H1 (cell line): ENCODE results near the gene DAPK2. TPM values are rescaled to one million over a fixed set of nuclear protein-coding genes. Genes with fewer than 3 reads are reported as not detected.

Experiments used
- HDAC2 ChIP-seq, 2 experiments: fragments of 300-600 bp in 1 of 2; sonication (generic) in 1 of 2; IDR thresholded peaks; 2 replicates each; pipeline ENCODE4 v1.6.1; 2011 to 2012; ENCODE audit warnings: low read depth in 2 of 2, low read length in 2 of 2, mild to moderate bottlenecking in 2 of 2, moderate library complexity in 2 of 2, borderline replicate concordance in 1 of 2, inconsistent platforms in 1 of 2
- PHF8 ChIP-seq: fragments of 200-600 bp; sonication (generic); conservative IDR thresholded peaks from 2 replicates; pipeline ENCODE4 v1.7.1; 2012; ENCODE audit warnings: low read depth, mild to moderate bottlenecking, inconsistent platforms, low read length, moderate library complexity
- RNF2 ChIP-seq: fragments of 200-900, 300-1000 bp; sonication (generic); IDR thresholded peaks from 2 replicates; pipeline ENCODE4 v1.7.1; 2016; ENCODE audit warnings: borderline replicate concordance, low read depth, mild to moderate bottlenecking, antibody characterized with exemption, low read length; ENCODE audit not compliant: poor library complexity, severe bottlenecking; ENCODE audit errors: missing control alignments
- SIRT6 ChIP-seq: IDR thresholded peaks from one replicate; pipeline ENCODE4 v1.7.1; 2012; ENCODE audit warnings: low read length, inconsistent platforms
- SP2 ChIP-seq: IDR thresholded peaks from 2 replicates; pipeline ENCODE4 v1.6.1; 2012; ENCODE audit warnings: mild to moderate bottlenecking, low read length, inconsistent platforms
- USF2 ChIP-seq: IDR thresholded peaks from 2 replicates; pipeline ENCODE4 v1.6.1; 2011; ENCODE audit warnings: low read length, improper control_type of control experiment
- polyA plus RNA-seq, 7 experiments: library from polyadenylated mRNA; depleted of rRNA in 3 of 7; stranded (reverse) in 5 of 7; unstranded in 2 of 7; fragments of >200 nt in 5 of 7; fragments of 200-250 nt in 2 of 7; gene quantifications; 1 replicate in 5 of 7; 2 replicates in 1 of 7; 4 replicates in 1 of 7; pipeline versions ENCODE4 v1.2.1 to v1.2.3, GENCODE V29; 2011 to 2013; ENCODE audit warnings: missing spikeins in 2 of 7, mixed read lengths in 2 of 7
- total RNA-seq: library from RNA; stranded (reverse); fragmentation: NEBNext Ultra II Directional; extraction: Animal tissue kit (Norgen Biotek cat#: 25700); gene quantifications from 2 replicates; pipeline ENCODE4 v1.2.1, GENCODE V29; 2021

DAPK2 gene
- total and polyA plus RNA-seq, 2 of the 8 experiments (the other 6 are each of a cell fraction or from before 2014, with no cell fraction given), result 1.8 to 2.9 TPM

- TF ChIP-seq HDAC2 (IDR thresholded peaks at IDR 0.05; ENCODE audit: borderline replicate concordance in 1 of 2, low read depth in 2 of 2, low read length in 2 of 2) (no peak), SP2 (no peak), SIRT6 (no peak), RNF2 (no peak), USF2 (no peak), PHF8 (no peak)
- TF ChIP-seq, all 59 proteins: peak for 0
These were observed 72.9 kb downstream of the DAPK2 start (continued) for GRCh38 chr15:63973212-63974009.
